BLaER1 (cell line): ENCODE measurements around the gene TCERG1L.

Experiments
- H3K27ac ChIP-seq: shearing (Covaris generic); formaldehyde crosslinking; 2 replicates; pipeline ENCODE4 v1.8.1; 2022
- H3K27me3 ChIP-seq: shearing (Covaris generic); formaldehyde crosslinking; 2 replicates; pipeline ENCODE4 v1.8.1; 2022
- H3K36me3 ChIP-seq: shearing (Covaris generic); formaldehyde crosslinking; 2 replicates; pipeline ENCODE4 v1.8.1; 2022
- H3K4me1 ChIP-seq: shearing (Covaris generic); formaldehyde crosslinking; 2 replicates; pipeline ENCODE4 v1.8.1; 2022
- H3K4me2 ChIP-seq: shearing (Covaris generic); formaldehyde crosslinking; 2 replicates; pipeline ENCODE4 v1.8.1; 2022
- H3K4me3 ChIP-seq: shearing (Covaris generic); formaldehyde crosslinking; 2 replicates; pipeline ENCODE4 v1.8.1; 2022
- H3K9ac ChIP-seq: shearing (Covaris generic); formaldehyde crosslinking; 2 replicates; pipeline ENCODE4 v1.8.1; 2022
- H3K9me3 ChIP-seq: shearing (Covaris generic); formaldehyde crosslinking; 2 replicates; pipeline ENCODE4 v1.8.1; 2022
- H4K20me1 ChIP-seq: shearing (Covaris generic); formaldehyde crosslinking; 2 replicates; pipeline ENCODE4 v1.8.1; 2022
- Cebpa-rat ChIP-seq: shearing (Covaris generic); IDR thresholded peaks from 2 replicates; pipeline ENCODE4 v1.8.1; 2022

Gene TCERG1L

GRCh38 chr10:131068760-131069159 is 242.8 kb downstream of the TCERG1L start:
- Histone ChIP-seq H3K4me1 (peaks cover 21% of the 10 kb centered on the region), H3K9ac (no peak overlapping the region), H3K4me2 (0 out of 2 replicates have a peak overlapping the region, but pooled peaks have one; percentile 21), H3K9me3 (no peaks in the 10 kb centered on the region), H3K4me3 (no peak overlapping the region), H3K27ac (no peak overlapping the region), H3K27me3 (no peaks in the 10 kb centered on the region; the same call in 1 of the 2 replicates), H3K36me3 (no peaks in the 10 kb centered on the region), H4K20me1 (no peaks in the 10 kb centered on the region)
- TF ChIP-seq Cebpa-rat: no peak

GRCh38 chr10:131068311-131068710 is 243.2 kb downstream of the TCERG1L start:
- no peaks in the 10 kb centered on the region for H3K9me3 ChIP-seq
- peaks cover 16% of the 10 kb centered on the region for H3K4me1 ChIP-seq
- no peaks in the 10 kb centered on the region; the same call in 1 of the 2 replicates for H3K27me3 ChIP-seq
- no peak overlapping the region for H3K4me3 ChIP-seq
- no peaks in the 10 kb centered on the region for H3K36me3 ChIP-seq
- H3K27ac ChIP-seq: no peak overlapping the region
- TF ChIP-seq Cebpa-rat: no peak
- 0 out of 2 replicates have a peak overlapping the region, but pooled peaks have one; percentile 21 for H3K4me2 ChIP-seq
- H4K20me1 ChIP-seq: no peaks in the 10 kb centered on the region
- no peak overlapping the region for H3K9ac ChIP-seq

DNA sequence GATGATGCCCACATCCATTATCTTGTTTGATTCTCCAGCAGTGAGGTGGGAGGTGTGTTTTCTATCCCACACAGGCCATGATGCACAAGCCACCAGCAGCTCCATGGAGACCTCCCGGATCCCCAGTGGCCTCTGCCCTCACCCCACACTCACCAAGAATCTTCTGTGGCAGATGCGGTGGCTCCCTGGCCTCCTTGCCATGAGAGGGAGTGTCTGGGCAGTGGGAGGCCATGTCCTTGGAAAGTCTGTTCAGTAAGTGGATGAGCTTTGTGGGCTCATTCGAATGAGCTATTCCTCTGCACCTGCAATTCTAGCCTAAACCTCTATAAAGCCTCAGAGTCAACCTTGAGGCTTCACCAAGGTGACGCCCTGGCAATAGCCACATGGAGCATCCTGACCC is 243.8 kb downstream of the TCERG1L start:
- Histone ChIP-seq H3K9me3 (no peaks in the 10 kb centered on the region), H3K27ac (no peak overlapping the region), H3K4me2 (no peak overlapping the region), H3K4me1 (peaks cover 12% of the 10 kb centered on the region), H4K20me1 (no peaks in the 10 kb centered on the region), H3K4me3 (no peak overlapping the region), H3K9ac (no peak overlapping the region), H3K27me3 (no peaks in the 10 kb centered on the region; the same call in 1 of the 2 replicates), H3K36me3 (no peaks in the 10 kb centered on the region)
- TF ChIP-seq Cebpa-rat: no peak

GRCh38 chr10:131065673-131066305 is 245.7 kb downstream of the TCERG1L start:
- H3K27me3 ChIP-seq: no peaks in the 10 kb centered on the region; the same call in 1 of the 2 replicates
- H3K36me3 ChIP-seq: no peaks in the 10 kb centered on the region
- no peaks in the 10 kb centered on the region for H4K20me1 ChIP-seq
- no peak overlapping the region for H3K9ac ChIP-seq
- H3K27ac ChIP-seq: no peak overlapping the region
- H3K9me3 ChIP-seq: no peaks in the 10 kb centered on the region
- no peak for TF ChIP-seq Cebpa-rat
- H3K4me2 ChIP-seq: no peak overlapping the region
- peaks cover 12% of the 10 kb centered on the region for H3K4me1 ChIP-seq
- no peak overlapping the region for H3K4me3 ChIP-seq

DNA sequence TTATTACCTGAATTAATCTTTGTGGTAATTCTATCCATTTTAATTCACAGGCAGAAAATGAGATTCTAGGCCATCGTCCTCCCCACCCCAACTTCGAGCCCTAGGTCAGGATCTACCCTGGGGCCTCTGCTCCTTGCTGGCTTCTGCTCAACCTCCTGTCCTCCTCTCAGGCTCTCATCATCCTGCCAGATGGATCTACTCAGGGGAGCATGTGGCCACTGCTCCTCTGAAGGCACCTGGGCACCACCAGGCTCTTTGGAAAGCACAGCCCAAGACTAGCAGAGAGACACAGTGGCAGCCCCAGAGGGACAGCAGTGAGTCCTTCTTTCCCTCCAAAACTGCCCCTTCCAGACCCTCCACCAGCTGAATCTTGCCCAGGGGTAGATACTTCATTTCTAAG is 248.2 kb downstream of the TCERG1L start:
- Histone ChIP-seq H4K20me1 (no peaks in the 10 kb centered on the region), H3K9ac (no peak overlapping the region), H3K36me3 (no peaks in the 10 kb centered on the region), H3K9me3 (0 out of 2 replicates have a peak, but pooled peaks cover 6% of the 10 kb centered on the region), H3K4me1 (peaks cover 7% of the 10 kb centered on the region; the same call in 1 of the 2 replicates), H3K4me3 (no peak overlapping the region), H3K4me2 (no peak overlapping the region), H3K27me3 (no peaks in the 10 kb centered on the region; the same call in 1 of the 2 replicates), H3K27ac (no peak overlapping the region)
- no peak for TF ChIP-seq Cebpa-rat

- no peak overlapping the region for H3K4me3 ChIP-seq
- peaks cover 7% of the 10 kb centered on the region; the same call in 1 of the 2 replicates for H3K4me1 ChIP-seq
- no peaks in the 10 kb centered on the region; the same call in 1 of the 2 replicates for H3K27me3 ChIP-seq
- H3K27ac ChIP-seq: no peak overlapping the region
- no peaks in the 10 kb centered on the region for H4K20me1 ChIP-seq
- H3K36me3 ChIP-seq: no peaks in the 10 kb centered on the region
- no peak overlapping the region for H3K9ac ChIP-seq
- no peak overlapping the region for H3K4me2 ChIP-seq
- TF ChIP-seq Cebpa-rat: no peak
- 0 out of 2 replicates have a peak, but pooled peaks cover 6% of the 10 kb centered on the region for H3K9me3 ChIP-seq
These were observed 248.8 kb downstream of the TCERG1L start for GRCh38 chr10:131062621-131063260.

DNA sequence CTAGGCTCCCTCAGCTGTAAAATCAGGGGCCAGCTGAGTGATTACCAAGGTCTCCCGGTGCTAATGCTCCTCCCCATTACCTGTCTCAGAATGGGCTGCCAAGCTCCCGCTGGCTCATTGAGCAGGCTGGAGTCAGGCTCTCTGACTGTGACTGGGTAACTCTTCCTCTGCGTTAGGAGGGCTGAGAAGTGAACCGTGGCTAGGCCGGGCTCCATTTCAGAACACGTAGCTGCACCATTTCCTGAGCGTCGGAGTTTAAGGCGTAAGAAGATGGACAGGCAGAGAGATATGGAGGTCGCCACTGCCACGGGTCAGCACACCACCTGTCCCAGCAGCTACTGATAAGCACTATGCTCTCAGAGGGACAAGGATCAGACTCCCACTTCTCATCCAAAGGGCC is 250.3 kb downstream of the TCERG1L start:
- Histone ChIP-seq H3K27ac (no peak overlapping the region), H3K4me1 (peaks cover 6% of the 10 kb centered on the region; the same call in 1 of the 2 replicates), H3K9ac (no peak overlapping the region), H3K4me3 (no peak overlapping the region), H3K9me3 (0 out of 2 replicates have a peak, but pooled peaks cover 6% of the 10 kb centered on the region), H3K4me2 (no peak overlapping the region), H4K20me1 (no peaks in the 10 kb centered on the region), H3K27me3 (no peaks in the 10 kb centered on the region; the same call in 1 of the 2 replicates), H3K36me3 (no peaks in the 10 kb centered on the region)
- TF ChIP-seq Cebpa-rat: no peak

GRCh38 chr10:131059881-131060280 is 251.6 kb downstream of the TCERG1L start:
- Histone ChIP-seq H3K36me3 (no peaks in the 10 kb centered on the region), H3K4me2 (no peak overlapping the region), H4K20me1 (no peaks in the 10 kb centered on the region), H3K4me1 (no peaks in the 10 kb centered on the region), H3K9me3 (0 out of 2 replicates have a peak, but pooled peaks cover 6% of the 10 kb centered on the region), H3K27me3 (no peaks in the 10 kb centered on the region; the same call in 1 of the 2 replicates), H3K9ac (no peak overlapping the region), H3K27ac (no peak overlapping the region), H3K4me3 (no peak overlapping the region)
- TF ChIP-seq Cebpa-rat: no peak

GRCh38 chr10:131058799-131059198 is 252.7 kb downstream of the TCERG1L start:
- no peaks in the 10 kb centered on the region; the same call in 1 of the 2 replicates for H3K27me3 ChIP-seq
- H3K4me1 ChIP-seq: no peaks in the 10 kb centered on the region
- no peak for TF ChIP-seq Cebpa-rat
- H3K36me3 ChIP-seq: no peaks in the 10 kb centered on the region
- H3K4me2 ChIP-seq: no peak overlapping the region
- no peaks in the 10 kb centered on the region for H4K20me1 ChIP-seq
- H3K9ac ChIP-seq: no peak overlapping the region
- H3K4me3 ChIP-seq: no peak overlapping the region
- H3K27ac ChIP-seq: no peak overlapping the region
- 0 out of 2 replicates have a peak, but pooled peaks cover 6% of the 10 kb centered on the region for H3K9me3 ChIP-seq

DNA sequence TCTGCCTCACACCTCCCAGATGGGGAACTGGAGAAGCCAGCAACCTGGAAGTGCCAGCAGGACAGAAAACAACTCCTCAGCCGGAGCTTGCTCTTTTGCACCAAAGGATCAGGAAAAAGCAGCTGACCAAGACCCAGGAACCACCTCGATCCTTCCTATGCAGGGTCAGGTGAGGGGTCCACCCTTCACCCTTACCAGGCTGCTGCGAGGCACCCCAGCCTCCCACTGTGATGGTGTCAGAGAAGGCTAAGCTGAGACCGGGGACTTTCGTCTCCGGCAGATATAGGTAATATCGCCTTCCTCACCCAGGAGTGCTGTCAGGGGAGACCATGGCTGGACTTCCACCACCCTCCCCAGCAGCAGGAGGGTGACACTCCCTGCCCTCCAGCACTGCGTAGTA is 254.7 kb downstream of the TCERG1L start:
- H3K36me3 ChIP-seq: no peaks in the 10 kb centered on the region
- no peak overlapping the region for H3K9ac ChIP-seq
- H4K20me1 ChIP-seq: no peaks in the 10 kb centered on the region
- H3K27ac ChIP-seq: no peak overlapping the region
- no peak overlapping the region for H3K4me2 ChIP-seq
- TF ChIP-seq Cebpa-rat: no peak
- H3K27me3 ChIP-seq: no peaks in the 10 kb centered on the region; the same call in 1 of the 2 replicates
- H3K4me1 ChIP-seq: no peaks in the 10 kb centered on the region
- no peak overlapping the region for H3K4me3 ChIP-seq
- H3K9me3 ChIP-seq: peaks cover 13% of the 10 kb centered on the region
